ENCODE measurements around the gene GUCA1A.
"Not testable (repeated sequence)": the region's sequence is repeated elsewhere in the genome, so short reads cannot be mapped to it uniquely, and the experiment has no call there.

GUCA1A gene

GRCh38 chr6:42210551-42210950 is 37.4 kb downstream of the GUCA1A start:
- no peak for DNase-seq (ENCODE audit: low read depth in 2 of 2)

GRCh38 chr6:42211726-42212125 is 38.6 kb downstream of the GUCA1A start:
- no peak for DNase-seq (ENCODE audit: low read depth in 2 of 2)

GRCh38 chr6:42212442-42212841 is 39.3 kb downstream of the GUCA1A start:
- DNase-seq (ENCODE audit: low read depth in 2 of 2): no peak

- DNase-seq (ENCODE audit: low read depth in 2 of 2): not testable (repeated sequence)
Measured at GRCh38 chr6:42216495-42216894, 43.3 kb downstream of the GUCA1A start.

GRCh38 chr6:42217157-42217518 is 44.0 kb downstream of the GUCA1A start:
- no peak for DNase-seq (ENCODE audit: low read depth in 2 of 2)

GRCh38 chr6:42217519-42218367 is 44.6 kb downstream of the GUCA1A start, which contains the start of gene MRPS10:
TSS of gene MRPS10 (minus strand) at chr6:42217861. CDS start at chr6:42217849, 12 bp downstream.
- peak; percentile 85 to 89 for DNase-seq (ENCODE audit: low read depth in 2 of 2)

- no peak for DNase-seq (ENCODE audit: low read depth in 2 of 2)
Measured at GRCh38 chr6:42220807-42221206, 47.6 kb downstream of the GUCA1A start.

- no peak for DNase-seq (ENCODE audit: low read depth in 2 of 2)
Measured at GRCh38 chr6:42221546-42221945, 48.4 kb downstream of the GUCA1A start.

- no peak for DNase-seq (ENCODE audit: low read depth in 2 of 2)
Measured at GRCh38 chr6:42222448-42222847, 49.3 kb downstream of the GUCA1A start.

GRCh38 chr6:42224222-42225028 is 51.3 kb downstream of the GUCA1A start:
- no peak for DNase-seq (ENCODE audit: low read depth in 2 of 2)

GRCh38 chr6:42225029-42225339 is 51.8 kb downstream of the GUCA1A start:
- DNase-seq (ENCODE audit: low read depth in 2 of 2): no peak

GRCh38 chr6:42225419-42225818 is 52.3 kb downstream of the GUCA1A start:
- DNase-seq (ENCODE audit: low read depth in 2 of 2): no peak

GRCh38 chr6:42226161-42226611 is 53.0 kb downstream of the GUCA1A start:
- no peak for DNase-seq (ENCODE audit: low read depth in 2 of 2)

GRCh38 chr6:42226645-42227143 is 53.5 kb downstream of the GUCA1A start:
- no peak for DNase-seq (ENCODE audit: low read depth in 2 of 2)

- no peak for DNase-seq (ENCODE audit: low read depth in 2 of 2)
Measured at GRCh38 chr6:42227173-42227850, 54.1 kb downstream of the GUCA1A start.

GRCh38 chr6:42228305-42228704 is 55.1 kb downstream of the GUCA1A start:
- no peak for DNase-seq (ENCODE audit: low read depth in 2 of 2)

All from fibroblast of skin of left biceps (primary cell).